CD14-positive monocyte (primary cell): ENCODE data around the gene OR12D3. TPM values are rescaled to one million over a fixed set of nuclear protein-coding genes. Genes with fewer than 3 reads are reported as not detected.

Experiments
- DNase-seq, 3 donors: peaks; one replicate each; pipeline ENCODE4 v3.0.0-alpha.2; 2011 to 2022
- H2AFZ ChIP-seq: 2 replicates; pipeline ENCODE4 v1.6.0; 2012; ENCODE audit warnings: mild to moderate bottlenecking, low read depth, low read length, inconsistent platforms; ENCODE audit not compliant: insufficient read depth, poor library complexity, severe bottlenecking
- H3K27ac ChIP-seq, 2 donors: 1 replicate in 1 of 2; 2 replicates in 1 of 2; pipeline ENCODE4 v1.5.1; 2012 to 2013; ENCODE audit warnings: low read length in 2 of 2, control low read depth in 1 of 2, inconsistent platforms in 1 of 2, low read depth in 1 of 2, mild to moderate bottlenecking in 1 of 2
- H3K27me3 ChIP-seq, 2 donors: one replicate each; pipeline versions ENCODE4 v1.6.0 to v1.6.1; 2011 to 2013; ENCODE audit warnings: low read length in 2 of 2; ENCODE audit not compliant: control insufficient read depth in 2 of 2, insufficient read depth in 2 of 2
- H3K36me3 ChIP-seq, 2 donors: replicated peaks in 1 of 2; 1 replicate in 1 of 2; 2 replicates in 1 of 2; pipeline versions ENCODE4 v1.5.1 to v1.6.1; 2012 to 2013; ENCODE audit warnings: low read length in 2 of 2, control low read depth in 1 of 2, inconsistent platforms in 1 of 2, mild to moderate bottlenecking in 1 of 2; ENCODE audit not compliant: insufficient read depth in 2 of 2, control insufficient read depth in 1 of 2
- H3K4me1 ChIP-seq, 2 donors: 1 replicate in 1 of 2; 2 replicates in 1 of 2; pipeline versions ENCODE4 v1.5.1 to v1.6.1; 2012 to 2013; ENCODE audit warnings: low read length in 2 of 2, control low read depth in 1 of 2, inconsistent platforms in 1 of 2, mild to moderate bottlenecking in 1 of 2, moderate library complexity in 1 of 2; ENCODE audit not compliant: insufficient read depth in 2 of 2, control insufficient read depth in 1 of 2
- H3K4me2 ChIP-seq: replicated peaks from 2 replicates; pipeline ENCODE3; 2012; ENCODE audit warnings: low read length, moderate library complexity, mild to moderate bottlenecking; ENCODE audit not compliant: poor library complexity, severe bottlenecking; ENCODE audit errors: extremely low read depth
- H3K4me3 ChIP-seq, 3 experiments: fragments of 200-600 bp in 1 of 3; sonication (generic) in 1 of 3; replicated peaks in 1 of 3; 1 replicate in 2 of 3; 2 replicates in 1 of 3; pipeline ENCODE4 v1.5.1; 2011 to 2013; ENCODE audit warnings: low read length in 3 of 3, mild to moderate bottlenecking in 3 of 3, control low read depth in 2 of 3, low read depth in 2 of 3, inconsistent platforms in 1 of 3, moderate library complexity in 1 of 3
- H3K79me2 ChIP-seq: 2 replicates; pipeline ENCODE4 v1.6.0; 2012; ENCODE audit warnings: mild to moderate bottlenecking, control low read depth, inconsistent platforms, low read length, moderate library complexity; ENCODE audit not compliant: insufficient read depth
- H3K9ac ChIP-seq: 2 replicates; pipeline ENCODE4 v1.6.0; 2017; ENCODE audit warnings: low read length, mild to moderate bottlenecking; ENCODE audit not compliant: insufficient read depth, poor library complexity, severe bottlenecking
- H3K9me3 ChIP-seq, 2 donors: replicated peaks in 1 of 2; 1 replicate in 1 of 2; 2 replicates in 1 of 2; pipeline versions ENCODE4 v1.5.1 to v1.6.1; 2012 to 2013; ENCODE audit warnings: low read length in 2 of 2, control low read depth in 1 of 2; ENCODE audit not compliant: control insufficient read depth in 1 of 2, insufficient read depth in 1 of 2
- H4K20me1 ChIP-seq: 2 replicates; pipeline ENCODE4 v1.6.0; 2012; ENCODE audit warnings: mild to moderate bottlenecking, low read length, control low read depth, moderate library complexity; ENCODE audit not compliant: insufficient read depth
- H3K27ac Mint-ChIP-seq, 7 donors: one replicate each; pipeline ENCODE4 v1.8.0; 2020; ENCODE audit warnings: mild to moderate bottlenecking in 7 of 7, mixed read lengths in 7 of 7, moderate library complexity in 6 of 7, inconsistent platforms in 2 of 7
- H3K27me3 Mint-ChIP-seq, 3 donors: one replicate each; pipeline ENCODE4 v1.8.0; 2021 to 2022; ENCODE audit warnings: low read depth in 3 of 3, mild to moderate bottlenecking in 3 of 3, mixed read lengths in 3 of 3, moderate library complexity in 3 of 3, inconsistent platforms in 1 of 3
- H3K36me3 Mint-ChIP-seq, 2 donors: one replicate each; pipeline ENCODE4 v1.8.0; 2020; ENCODE audit warnings: mixed read lengths in 2 of 2, inconsistent platforms in 1 of 2, mild to moderate bottlenecking in 1 of 2
- H3K4me1 Mint-ChIP-seq: one replicate; pipeline ENCODE4 v1.8.0; 2020; ENCODE audit warnings: mild to moderate bottlenecking, mixed read lengths
- H3K4me3 Mint-ChIP-seq, 2 donors: one replicate each; pipeline ENCODE4 v1.8.0; 2020; ENCODE audit warnings: mild to moderate bottlenecking in 2 of 2, mixed read lengths in 2 of 2, moderate library complexity in 1 of 2
- H3K9me3 Mint-ChIP-seq, 7 donors: one replicate each; pipeline ENCODE4 v1.8.0; 2020 to 2022; ENCODE audit warnings: mixed read lengths in 7 of 7, mild to moderate bottlenecking in 6 of 7, moderate library complexity in 6 of 7, inconsistent platforms in 2 of 7
- WGBS: methylation state at CpG from one replicate; pipeline ENCODE4 v1.1.5; 2013; ENCODE audit warnings: missing lambda C conversion rate; ENCODE audit not compliant: insufficient coverage; 5-methylcytosine and 5-hydroxymethylcytosine counted together
- intact Hi-C, 2 donors: fragments of 100-400 bp; cut with micrococcal nuclease; formaldehyde crosslinking; loops; one replicate each; pipeline versions ENCODE4 v1.15.0 to v1.15.1; 2023
- polyA plus RNA-seq, 3 donors: library from polyadenylated mRNA; depleted of rRNA in 1 of 3; unstranded in 2 of 3; stranded (reverse) in 1 of 3; fragments of 300-500 nt in 2 of 3; fragments of >200 nt in 1 of 3; fragmentation: Illumina TruSeq in 2 of 3; gene quantifications; 1 replicate in 2 of 3; 2 replicates in 1 of 3; pipeline ENCODE4 v1.2.3, GENCODE V29; 2012 to 2021
- TF ChIP-seq, protein P1 (sequence below): fragments of 200-600 bp; IDR thresholded peaks from one replicate; pipeline ENCODE4 v1.8.0; 2022; ENCODE audit warnings: antibody characterized with exemption, mild to moderate bottlenecking

OR12D3 gene
- polyA plus RNA-seq, 3 donors, result not detected

DNA sequence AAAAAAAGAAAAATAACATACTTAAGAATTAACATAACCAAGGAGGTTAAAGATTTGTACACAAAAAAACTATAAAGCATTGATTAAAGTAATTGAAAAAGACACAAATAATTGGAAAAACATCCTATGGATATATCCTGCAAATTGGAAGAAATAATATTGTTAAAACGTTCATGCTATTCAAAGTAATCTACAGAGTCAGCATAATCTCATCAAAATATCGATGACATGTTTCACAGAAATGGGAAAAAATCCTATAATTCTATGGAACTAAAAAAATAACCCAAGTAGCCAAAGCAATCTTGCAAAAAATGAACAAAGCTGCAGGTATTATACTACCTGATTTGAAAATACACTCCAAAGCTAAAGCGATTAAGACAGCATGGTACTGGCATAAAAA lies 29.7 kb downstream of the OR12D3 start:
- intact Hi-C loops, result no loop called here
- Histone ChIP-seq H3K4me1 (no peaks in the 10 kb centered on the region), H3K36me3 (no peaks in the 10 kb centered on the region), H3K79me2 (no peaks in the 10 kb centered on the region), H2AFZ (no peak overlapping the region), H4K20me1 (no peaks in the 10 kb centered on the region), H3K4me2 (no peak overlapping the region), H3K4me3 (no peak overlapping the region), H3K9ac (no peak overlapping the region), H3K27me3 (no peaks in the 10 kb centered on the region), H3K9me3 (no peaks in the 10 kb centered on the region), H3K27ac (no peak overlapping the region)
- peaks cover 0 to 5% (median 3%) of the 10 kb centered on the region in 7 donors for H3K9me3 Mint-ChIP-seq
- no peak for DNase-seq
- peaks cover 0 to 2% (median 0%) of the 10 kb centered on the region in 3 donors for H3K27me3 Mint-ChIP-seq
- no peak overlapping the region for H3K27ac Mint-ChIP-seq
- no peaks in the 10 kb centered on the region for H3K4me1 Mint-ChIP-seq
- H3K4me3 Mint-ChIP-seq, result no peak overlapping the region
- H3K36me3 Mint-ChIP-seq, result no peaks in the 10 kb centered on the region
- TF ChIP-seq, protein P1, sequence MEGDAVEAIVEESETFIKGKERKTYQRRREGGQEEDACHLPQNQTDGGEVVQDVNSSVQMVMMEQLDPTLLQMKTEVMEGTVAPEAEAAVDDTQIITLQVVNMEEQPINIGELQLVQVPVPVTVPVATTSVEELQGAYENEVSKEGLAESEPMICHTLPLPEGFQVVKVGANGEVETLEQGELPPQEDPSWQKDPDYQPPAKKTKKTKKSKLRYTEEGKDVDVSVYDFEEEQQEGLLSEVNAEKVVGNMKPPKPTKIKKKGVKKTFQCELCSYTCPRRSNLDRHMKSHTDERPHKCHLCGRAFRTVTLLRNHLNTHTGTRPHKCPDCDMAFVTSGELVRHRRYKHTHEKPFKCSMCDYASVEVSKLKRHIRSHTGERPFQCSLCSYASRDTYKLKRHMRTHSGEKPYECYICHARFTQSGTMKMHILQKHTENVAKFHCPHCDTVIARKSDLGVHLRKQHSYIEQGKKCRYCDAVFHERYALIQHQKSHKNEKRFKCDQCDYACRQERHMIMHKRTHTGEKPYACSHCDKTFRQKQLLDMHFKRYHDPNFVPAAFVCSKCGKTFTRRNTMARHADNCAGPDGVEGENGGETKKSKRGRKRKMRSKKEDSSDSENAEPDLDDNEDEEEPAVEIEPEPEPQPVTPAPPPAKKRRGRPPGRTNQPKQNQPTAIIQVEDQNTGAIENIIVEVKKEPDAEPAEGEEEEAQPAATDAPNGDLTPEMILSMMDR, result no peak
- WGBS, result no CpG with 5 or more reads among the region's 3 CpGs

DNA sequence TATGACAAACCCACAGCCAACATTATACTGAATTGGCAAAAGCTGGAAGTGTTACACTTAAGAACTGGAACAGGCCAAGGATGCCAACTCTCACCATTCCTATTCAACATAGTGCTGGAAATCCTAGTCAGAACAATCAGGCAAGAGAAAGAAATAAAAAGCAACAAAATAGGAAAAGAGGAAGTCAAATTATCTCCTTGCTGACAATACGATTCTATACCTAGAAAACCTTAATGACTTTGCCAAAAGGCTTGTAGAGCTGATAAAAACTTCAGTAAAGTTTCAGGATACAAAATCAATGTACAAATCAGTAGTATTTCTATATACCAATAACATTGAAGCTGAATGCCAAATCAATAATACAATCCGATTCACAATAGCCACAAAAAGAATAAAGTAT lies 38.8 kb downstream of the OR12D3 start:
- Mint-ChIP-seq H3K27ac (no peak overlapping the region), H3K36me3 (no peaks in the 10 kb centered on the region), H3K4me1 (no peaks in the 10 kb centered on the region), H3K27me3 (peaks cover 0 to 3% (median 0%) of the 10 kb centered on the region in 3 donors), H3K9me3 (peaks cover 0 to 4% (median 2%) of the 10 kb centered on the region in 7 donors), H3K4me3 (no peak overlapping the region)
- Histone ChIP-seq H3K9ac (no peak overlapping the region), H3K9me3 (no peaks in the 10 kb centered on the region), H3K27ac (no peak overlapping the region), H3K4me1 (no peaks in the 10 kb centered on the region), H3K4me2 (no peak overlapping the region), H2AFZ (no peak overlapping the region), H3K36me3 (no peaks in the 10 kb centered on the region), H3K79me2 (no peaks in the 10 kb centered on the region), H3K27me3 (no peaks in the 10 kb centered on the region), H4K20me1 (no peaks in the 10 kb centered on the region), H3K4me3 (no peak overlapping the region)
- TF ChIP-seq, protein P1, result no peak
- intact Hi-C loops, result no loop called here
- WGBS, result no CpG with 5 or more reads among the region's 2 CpGs
- DNase-seq, result no peak
